HK-2 (cell line): ENCODE results near the gene GDF9.

Experiments
- DNase-seq: peaks from one replicate; pipeline ENCODE4 v3.0.0-alpha.2; 2018; ENCODE audit not compliant: unreplicated experiment

GDF9 gene

DNA sequence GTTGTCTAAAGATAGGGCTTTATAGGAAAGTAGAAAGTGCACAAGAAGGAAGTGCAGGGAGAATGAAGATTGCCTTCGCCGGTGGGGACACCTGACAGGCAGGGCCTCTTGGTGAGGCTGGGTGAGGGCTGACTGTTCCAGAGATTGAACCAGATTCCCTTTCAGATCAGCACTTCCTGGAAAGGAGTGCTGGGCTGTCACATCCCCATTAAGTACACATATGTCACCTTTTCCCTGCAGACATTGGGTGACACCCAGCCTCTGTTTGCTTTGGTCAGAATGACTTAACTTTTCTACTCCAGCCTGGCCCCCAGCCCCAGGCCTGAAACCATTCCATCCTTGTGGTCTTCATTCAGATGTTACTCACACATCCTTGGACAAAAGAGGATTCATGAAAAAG is 28.4 kb downstream of the GDF9 start:
- no peak for DNase-seq

DNA sequence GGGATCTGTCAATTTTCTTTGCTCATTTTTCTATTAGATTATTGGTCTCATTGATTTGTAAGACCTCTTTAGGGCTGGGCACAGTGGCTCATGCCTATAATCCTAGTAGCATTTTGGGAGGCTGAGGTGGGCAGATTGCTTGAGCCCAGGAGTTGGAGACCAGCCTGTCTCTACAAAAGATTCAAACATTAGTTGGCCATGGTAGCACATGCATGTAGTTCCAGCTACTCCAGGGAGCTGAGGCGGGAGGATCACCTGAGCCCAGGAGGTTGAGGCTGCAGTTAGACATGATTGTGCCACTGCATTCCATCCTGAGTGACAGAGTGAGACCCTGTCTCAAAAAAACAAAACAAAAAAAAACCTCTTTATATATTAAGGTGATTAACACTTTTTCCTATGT is 29.4 kb downstream of the GDF9 start:
- DNase-seq, result no peak

- no peak for DNase-seq
Measured at GRCh38 chr5:132834057-132834456, 32.2 kb downstream of the GDF9 start.

DNA sequence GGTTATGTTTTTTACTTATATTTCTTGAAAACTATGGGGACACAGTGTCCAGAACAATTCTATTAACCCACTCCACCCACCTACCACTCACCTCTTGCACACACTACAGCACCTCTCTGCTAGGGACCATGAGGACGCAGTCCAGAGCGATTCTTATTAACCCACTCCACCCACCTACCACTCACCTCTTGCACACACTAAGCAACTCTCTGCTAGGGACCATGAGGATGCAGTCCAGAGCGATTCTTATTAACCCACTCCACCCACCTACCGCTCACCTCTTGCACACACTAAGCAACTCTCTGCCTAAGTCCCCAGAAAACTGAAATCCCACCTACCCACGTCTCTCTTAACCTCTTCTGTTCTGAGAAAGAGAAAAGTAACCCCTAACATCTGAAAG is 33.7 kb downstream of the GDF9 start:
- DNase-seq, result no peak

DNA sequence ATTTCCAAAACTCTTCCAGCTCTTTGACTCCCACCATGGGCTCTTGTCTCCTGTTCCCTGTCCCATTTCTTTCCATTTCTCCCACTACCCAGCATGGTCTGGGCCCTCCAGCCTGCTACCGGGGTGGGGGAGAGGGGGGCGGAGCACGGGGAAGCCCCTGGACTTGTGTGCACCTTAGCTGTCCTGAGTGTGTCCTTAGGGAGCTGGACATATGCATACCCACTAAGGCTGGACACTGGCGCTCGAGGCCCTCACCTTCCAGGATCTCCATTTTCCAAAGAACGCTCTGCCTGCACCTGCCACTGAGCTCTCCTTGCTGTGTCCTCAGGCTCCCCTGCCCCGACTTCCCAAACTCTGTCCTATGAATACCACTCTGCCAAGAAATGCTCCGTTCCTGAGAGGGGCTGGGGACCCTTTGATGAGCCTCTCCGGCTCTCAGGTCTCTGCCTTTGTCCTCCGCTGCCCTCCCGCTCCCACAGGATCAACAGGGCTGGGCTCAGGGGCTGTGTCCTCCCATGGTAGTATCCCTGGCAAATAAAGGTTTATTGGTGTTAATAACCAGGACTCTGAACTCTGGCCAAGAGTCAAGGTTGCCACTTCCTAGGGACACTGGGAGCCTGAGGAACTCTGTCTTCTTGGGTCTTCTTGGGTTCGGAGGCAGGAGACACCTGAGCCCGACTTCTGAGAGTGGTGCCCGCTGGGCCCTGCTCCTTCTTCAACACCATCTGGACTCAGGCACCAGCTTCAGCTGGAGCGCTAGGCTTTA is 35.0 kb downstream of the GDF9 start:
- DNase-seq, result no peak

DNA sequence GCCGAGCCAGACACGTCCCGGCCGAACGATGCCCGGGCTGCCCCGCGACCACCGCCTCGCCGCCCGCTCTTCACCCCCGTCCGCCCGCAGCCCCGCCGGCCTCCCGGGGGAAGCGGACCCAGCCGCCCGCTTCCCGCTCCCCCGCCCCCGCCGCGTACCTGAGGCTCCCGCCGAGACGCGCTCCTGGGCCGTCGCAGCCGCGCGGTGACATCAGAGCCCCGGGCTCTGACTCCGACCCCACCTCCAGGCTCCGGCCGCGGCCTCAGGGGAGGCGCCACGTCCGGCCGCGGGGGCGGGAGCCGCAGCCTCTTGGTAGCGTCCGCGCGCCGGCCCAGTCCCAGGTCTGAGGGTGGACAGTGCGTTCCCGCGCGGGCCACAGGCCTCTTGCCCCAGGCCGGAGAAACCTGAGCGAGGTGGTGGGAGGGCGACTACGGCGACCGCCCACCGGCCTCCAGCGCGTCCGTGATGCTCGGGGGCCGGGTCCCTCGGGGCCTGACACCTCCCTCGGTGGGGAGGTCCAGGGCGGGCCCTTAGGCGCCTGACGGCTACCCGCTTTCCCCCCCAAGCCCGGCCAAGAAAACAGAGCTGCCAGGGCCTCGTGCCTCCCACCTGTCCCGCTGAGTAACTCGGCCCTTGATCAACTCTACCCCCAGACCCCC is 35.7 kb downstream of the GDF9 start, which contains the start of gene SHROOM1:
SHROOM1 (minus strand) TSS at position 212 of the 659 bp plus-strand sequence. CDS start 4,507 bp downstream, outside the sequence.
- peak; percentile 75 for DNase-seq

GRCh38 chr5:132829742-132830435 is 36.4 kb downstream of the GDF9 start:
- peak; percentile 68 for DNase-seq

DNA sequence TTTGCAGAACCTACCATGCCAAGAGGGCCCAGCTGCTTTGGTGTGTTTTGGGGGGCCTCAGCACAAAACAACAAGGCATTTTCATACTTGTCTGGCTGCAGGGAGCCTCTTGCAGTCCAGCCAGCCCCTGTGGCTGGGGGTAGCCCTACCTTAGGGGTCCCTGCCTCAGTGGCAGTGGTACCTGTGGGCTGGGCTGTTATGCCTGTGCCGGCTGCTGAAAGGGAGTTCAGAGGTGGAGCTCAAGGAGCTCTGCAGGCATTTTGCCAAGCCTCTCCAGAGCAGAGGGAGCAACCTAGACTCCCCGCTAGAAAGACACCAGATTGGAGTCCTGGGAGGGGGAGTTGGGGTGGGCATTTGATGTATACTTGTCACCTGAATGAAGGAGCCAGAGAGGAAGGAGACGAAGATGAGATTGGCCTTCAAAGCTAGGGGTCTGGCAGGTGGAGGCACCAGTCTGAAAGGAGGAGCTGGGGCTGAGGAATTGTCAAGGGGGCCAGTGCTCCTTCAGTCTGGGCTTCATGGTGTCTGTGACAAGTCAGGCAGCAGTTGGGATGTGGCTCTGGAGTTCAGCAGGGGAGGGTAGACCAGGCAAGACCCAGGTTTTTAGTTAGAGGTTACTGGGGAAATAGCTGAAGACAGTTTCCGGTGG is 37.3 kb downstream of the GDF9 start:
- no peak for DNase-seq

DNA sequence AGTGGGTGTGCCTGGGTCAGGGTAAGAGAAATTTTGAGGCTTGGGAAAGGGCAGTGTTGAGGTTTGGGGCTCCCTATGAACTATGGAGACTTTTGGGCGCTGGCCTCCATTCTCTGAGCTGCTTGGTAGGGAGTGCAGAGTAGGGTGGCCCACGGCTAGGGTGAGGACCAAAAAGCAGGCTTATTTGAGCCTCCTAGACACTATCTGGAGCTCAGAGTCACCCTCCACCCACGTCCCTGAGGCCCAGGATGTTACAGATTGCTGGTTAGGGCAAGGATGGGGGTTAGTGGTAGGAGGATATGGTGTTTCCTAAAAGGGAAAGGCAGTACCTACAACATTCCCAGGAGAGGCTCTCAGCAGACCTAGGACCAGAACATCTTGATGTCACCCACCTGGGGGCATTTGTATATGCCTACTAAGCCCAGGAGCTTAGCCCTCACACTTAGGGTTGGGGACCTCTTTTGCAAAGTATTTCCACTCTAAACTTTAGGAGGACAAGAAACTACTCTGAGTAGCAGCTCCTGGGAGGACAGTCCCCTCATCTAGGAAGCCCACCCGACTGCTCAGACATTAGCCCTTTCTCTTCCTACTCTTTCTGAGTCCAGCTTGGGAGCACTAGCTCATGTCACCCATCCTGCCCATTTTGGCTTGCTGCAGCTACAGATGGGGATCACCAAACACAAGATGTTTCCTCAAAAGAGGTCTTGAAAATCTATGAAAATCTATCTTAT is 38.2 kb downstream of the GDF9 start:
- no peak for DNase-seq

- no peak for DNase-seq
Measured at GRCh38 chr5:132826424-132827082, 39.7 kb downstream of the GDF9 start.

DNA sequence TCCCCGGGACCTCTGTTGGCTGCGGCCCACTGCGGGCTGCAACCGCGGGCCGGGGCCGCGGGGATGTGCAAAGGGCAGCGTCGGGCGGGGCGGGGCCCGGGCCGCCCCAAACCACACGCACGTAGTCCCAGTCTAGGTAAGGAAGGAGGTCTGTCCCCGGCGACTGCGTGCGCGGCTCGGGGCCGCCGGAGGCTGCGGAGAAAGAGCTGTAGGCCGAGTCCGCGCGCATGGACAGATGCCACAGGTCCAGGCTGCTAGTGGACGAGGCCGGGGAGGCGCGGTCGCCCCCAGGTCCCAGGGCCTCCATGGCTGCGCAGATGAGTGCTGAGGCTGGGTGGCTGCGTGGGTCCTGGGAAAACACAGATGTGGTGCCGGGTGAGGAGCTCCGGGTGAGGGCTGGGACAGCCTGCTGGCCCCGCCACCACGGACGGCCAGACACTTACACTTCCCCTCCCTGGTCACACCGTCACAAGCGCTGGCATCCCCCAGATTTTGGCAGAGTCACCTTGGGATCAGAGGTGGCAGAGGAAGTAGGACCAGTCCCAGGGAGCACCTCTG is 40.4 kb downstream of the GDF9 start:
- no peak for DNase-seq

DNA sequence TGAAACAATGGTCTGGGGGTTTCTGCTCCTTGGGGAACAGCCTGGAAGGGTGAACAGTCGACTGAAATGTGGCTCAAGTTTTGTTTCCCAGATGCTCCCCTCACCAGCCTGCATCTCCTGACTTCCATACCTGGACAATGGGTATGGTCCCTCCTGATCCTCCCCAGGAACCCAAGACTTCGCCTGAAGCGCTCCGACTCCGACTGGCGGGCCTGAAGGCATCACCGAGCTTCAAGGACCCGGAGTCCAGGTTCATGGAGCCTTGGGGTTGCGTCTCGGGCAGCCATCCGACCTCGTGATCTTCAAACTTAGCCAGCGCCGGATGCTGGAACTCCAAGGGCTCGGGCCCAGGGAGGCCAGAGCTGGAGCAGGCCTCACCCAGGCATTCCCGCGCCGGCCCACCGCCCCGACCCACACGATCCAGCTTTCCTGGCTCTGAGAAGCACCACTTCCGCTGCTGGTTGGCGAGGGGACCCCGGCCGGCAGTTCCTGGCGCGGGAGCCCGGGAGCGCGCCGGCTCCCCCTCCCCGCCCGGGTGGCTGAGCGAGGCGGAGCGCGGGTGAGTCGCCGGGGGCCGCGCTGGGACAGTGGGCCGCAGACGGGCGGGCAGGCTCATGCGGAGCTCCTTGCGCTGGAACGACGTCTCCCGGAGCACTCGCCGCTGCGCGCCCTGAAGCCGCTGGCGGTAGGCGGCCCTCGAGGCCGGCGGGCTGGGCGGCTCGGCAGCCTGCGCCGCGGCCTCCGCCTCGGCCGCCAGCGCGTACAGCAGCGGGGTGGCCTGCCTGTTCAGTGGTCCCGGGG is 41.0 kb downstream of the GDF9 start:
- no peak for DNase-seq

DNA sequence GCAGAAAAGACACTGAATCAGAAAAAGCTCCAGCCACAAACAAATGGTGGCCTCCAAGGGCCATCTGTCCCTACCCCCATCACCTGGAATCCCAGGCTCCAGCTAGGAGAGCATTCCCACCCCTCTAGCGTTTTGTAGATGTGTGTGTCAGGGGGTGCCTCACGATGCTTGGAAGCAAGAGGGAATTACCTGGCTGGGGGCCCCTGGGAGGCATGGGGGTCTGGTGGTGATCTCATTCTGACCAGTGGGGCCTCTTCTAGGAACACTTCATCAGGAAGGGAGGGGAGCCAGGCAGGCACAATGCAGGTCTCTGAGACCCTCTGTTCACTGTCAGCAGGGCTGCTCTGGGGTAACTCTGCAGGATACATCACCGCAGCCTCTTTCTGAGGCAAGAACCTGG is 41.8 kb downstream of the GDF9 start:
- no peak for DNase-seq

DNA sequence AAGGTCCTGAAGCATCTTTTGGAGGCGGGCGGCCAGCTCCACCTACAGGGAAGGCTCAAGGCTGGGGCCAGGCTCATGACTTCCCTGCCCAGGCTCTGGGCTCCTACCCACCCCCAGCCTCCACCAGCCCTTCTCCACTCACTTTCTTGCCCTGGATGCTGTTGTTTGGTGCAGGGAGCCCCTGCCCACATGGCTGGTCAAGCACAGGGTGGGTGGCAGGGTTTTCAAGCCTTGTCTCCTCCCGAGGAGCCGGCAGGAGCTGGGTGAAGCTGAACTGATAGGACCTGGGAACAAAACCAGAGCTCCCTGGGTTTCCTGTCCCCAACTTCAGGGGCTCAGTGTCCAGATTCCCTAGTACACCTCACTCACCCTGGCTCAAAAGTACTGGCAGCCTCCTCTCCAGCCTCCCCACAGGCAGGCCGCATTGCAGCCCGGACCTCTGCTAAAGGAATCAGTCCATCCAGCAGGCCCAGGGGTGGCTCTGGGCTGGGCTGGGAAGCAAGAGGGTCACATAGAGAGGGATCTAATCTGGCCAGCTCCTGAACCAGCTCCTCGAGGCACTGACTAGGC is 42.7 kb downstream of the GDF9 start:
- DNase-seq, result no peak

- DNase-seq, result no peak
Measured at GRCh38 chr5:132822650-132823480, 43.4 kb downstream of the GDF9 start.

DNA sequence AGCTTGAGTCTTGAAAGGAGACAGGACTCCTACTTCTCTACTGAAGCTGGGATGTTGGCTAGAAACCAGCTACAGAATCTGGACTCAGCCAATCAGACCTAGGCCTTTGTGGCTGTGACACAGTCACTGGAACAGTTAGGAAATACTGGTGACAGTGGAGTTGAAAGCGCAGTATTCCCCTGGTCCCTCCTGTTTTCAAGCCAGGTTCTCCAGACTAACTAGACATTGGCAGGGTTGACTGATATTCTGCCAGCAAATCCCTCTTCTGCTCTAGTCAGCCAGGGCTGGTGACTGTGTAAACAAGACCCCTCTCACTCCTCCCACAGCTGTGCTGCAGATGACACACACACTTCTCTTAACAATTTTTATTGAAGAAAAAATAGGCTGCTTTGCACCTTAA is 44.5 kb downstream of the GDF9 start:
- DNase-seq, result no peak

- DNase-seq, result no peak
Measured at GRCh38 chr5:132821350-132821749, 44.9 kb downstream of the GDF9 start.

DNA sequence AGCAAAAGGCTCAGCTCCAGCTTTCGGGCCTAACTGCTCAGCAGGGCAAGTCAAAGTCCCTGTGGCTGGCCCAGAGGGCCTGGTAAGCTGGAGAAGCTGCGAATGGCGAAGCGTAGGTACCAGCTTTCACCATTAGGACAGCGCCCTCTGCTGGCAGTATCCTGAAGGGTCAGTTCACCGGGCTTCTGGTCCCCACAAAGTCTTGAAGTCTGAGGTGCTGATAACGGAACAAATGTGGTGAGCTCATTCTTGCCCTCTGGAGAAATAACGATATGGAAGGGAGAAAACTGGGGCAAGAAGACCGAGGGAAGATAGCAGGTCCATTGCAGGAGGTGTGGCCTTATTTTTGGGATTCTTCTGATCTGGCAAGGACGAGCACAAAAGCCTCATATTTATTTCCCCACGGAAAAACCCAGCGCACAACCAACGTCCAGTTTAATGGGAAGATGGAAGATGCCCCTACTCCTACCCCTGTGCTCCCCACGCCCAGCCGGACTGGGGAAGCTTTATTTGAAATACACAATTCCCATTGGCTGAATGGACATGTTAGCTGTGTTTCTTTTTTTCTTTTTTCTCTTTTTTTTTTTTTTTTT is 46.0 kb downstream of the GDF9 start:
- peak; percentile 79 for DNase-seq
